GM12801 (cell line): Measurements from ENCODE around the gene MAPK6.

Experiments
- TF ChIP-seq, protein P1 (sequence below): IDR thresholded peaks from one replicate; pipeline ENCODE4 v1.5.1; 2011; ENCODE audit warnings: control low read depth; ENCODE audit not compliant: insufficient read length; ENCODE audit errors: extremely low read depth

Gene MAPK6

GRCh38 chr15:52057996-52058395 is 39.0 kb downstream of the MAPK6 start:
- TF ChIP-seq, protein P1, sequence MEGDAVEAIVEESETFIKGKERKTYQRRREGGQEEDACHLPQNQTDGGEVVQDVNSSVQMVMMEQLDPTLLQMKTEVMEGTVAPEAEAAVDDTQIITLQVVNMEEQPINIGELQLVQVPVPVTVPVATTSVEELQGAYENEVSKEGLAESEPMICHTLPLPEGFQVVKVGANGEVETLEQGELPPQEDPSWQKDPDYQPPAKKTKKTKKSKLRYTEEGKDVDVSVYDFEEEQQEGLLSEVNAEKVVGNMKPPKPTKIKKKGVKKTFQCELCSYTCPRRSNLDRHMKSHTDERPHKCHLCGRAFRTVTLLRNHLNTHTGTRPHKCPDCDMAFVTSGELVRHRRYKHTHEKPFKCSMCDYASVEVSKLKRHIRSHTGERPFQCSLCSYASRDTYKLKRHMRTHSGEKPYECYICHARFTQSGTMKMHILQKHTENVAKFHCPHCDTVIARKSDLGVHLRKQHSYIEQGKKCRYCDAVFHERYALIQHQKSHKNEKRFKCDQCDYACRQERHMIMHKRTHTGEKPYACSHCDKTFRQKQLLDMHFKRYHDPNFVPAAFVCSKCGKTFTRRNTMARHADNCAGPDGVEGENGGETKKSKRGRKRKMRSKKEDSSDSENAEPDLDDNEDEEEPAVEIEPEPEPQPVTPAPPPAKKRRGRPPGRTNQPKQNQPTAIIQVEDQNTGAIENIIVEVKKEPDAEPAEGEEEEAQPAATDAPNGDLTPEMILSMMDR: no peak

DNA sequence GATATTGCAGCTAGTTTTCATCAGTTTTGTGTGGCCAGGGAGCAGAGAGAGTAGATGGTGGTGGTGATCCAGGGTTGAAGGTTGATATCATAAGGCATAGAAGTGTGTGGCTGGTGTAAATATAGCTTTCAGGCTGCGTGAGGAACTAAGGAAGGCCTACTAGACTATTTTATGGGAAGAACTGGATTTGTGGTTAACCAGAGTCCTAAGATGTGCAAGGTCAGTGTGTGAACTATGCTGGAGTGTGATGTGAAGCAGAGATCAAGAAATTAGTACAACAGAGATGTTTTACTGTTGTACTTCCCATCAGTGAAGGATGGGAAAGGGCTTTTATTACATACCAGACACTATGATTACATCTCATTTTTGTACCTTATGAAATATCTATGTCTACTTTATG is 41.5 kb downstream of the MAPK6 start:
- TF ChIP-seq, protein P1: no peak

DNA sequence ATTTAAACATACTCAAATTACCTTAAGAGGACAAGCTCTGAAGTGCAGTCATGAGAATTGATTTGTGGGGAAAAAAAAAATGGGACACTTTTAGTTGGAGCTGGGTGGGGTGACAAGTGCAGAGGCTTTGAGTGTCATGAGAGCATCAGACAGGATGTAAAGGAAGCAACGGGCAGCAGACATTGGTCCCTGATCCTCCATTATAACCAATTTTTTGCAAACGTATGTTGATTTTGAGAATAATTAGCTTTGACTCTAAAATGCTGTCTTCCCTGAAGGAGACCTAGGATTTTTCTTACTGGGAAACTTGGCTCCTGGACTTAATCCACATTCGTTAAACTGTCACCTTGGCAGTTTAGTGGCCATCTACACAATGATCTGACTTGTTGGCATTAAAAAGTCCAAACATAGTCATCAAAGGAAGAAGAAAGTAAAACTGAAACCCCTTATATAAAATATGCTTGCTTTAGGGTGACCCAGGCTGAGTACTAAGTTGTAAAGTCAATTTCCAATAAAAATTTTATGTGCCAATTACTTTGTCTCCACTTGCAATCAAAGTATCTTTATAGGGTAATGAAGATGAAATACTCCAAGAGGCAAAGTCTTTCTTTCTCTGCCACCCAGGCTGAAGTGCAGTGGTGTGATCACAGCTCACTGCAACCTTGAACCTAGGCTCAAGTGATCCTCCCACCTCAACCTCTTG is 48.0 kb downstream of the MAPK6 start:
- TF ChIP-seq, protein P1: no peak

DNA sequence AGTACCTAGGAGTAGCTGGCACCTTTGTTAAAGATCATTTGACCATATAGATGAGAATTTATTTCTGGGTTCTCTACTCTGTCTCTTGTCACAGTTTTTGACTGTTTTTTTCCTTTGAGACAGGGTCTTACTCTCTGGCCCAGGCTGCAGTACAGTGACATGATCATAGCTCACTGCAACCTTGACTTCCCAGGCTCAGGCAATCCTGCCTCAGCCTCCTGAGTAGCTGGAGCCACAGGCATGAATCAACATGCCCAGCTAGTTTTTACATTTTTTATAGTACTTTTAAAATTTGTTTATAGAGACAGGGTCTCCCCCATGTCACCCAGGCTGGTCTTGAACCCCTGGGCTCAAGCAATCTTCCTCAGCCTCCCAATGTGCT is 48.5 kb downstream of the MAPK6 start:
- TF ChIP-seq, protein P1: no peak

- TF ChIP-seq, protein P1: no peak
Measured at GRCh38 chr15:52068004-52068615, 49.1 kb downstream of the MAPK6 start.

DNA sequence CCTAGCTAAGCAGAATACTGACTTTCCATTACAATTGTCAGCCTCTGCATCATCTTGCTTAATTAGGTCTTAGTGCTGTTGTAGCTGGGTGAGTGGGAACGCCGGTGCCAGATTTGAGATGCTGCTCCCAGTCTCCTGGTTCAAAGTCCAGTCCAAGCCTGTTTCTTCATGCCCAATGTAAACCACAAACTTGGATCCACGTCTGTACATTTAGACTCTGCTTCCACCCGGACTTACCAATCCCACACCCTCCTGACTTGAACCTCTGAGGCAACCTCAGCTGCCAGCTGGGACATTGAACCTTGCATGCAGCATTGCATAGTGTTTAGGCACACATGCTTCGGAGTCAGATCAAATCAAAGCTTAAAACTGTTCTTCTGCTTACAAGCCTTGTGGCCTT is 50.5 kb downstream of the MAPK6 start:
- TF ChIP-seq, protein P1: no peak

GRCh38 chr15:52071570-52071969 is 52.6 kb downstream of the MAPK6 start:
- TF ChIP-seq, protein P1: no peak
